GM18868 (cell line): ENCODE measurements around the gene CDK15.
"Not testable (repeated sequence)": the region's sequence is repeated elsewhere in the genome, so short reads cannot be mapped to it uniquely, and the experiment has no call there.

Experiments
- ATAC-seq: cut with Tn5 transposase; IDR thresholded peaks from one replicate; pipeline ENCODE4 v1.9.1; 2021; ENCODE audit warnings: mild to moderate bottlenecking, moderate library complexity; ENCODE audit not compliant: unreplicated experiment

The CDK15 gene

DNA sequence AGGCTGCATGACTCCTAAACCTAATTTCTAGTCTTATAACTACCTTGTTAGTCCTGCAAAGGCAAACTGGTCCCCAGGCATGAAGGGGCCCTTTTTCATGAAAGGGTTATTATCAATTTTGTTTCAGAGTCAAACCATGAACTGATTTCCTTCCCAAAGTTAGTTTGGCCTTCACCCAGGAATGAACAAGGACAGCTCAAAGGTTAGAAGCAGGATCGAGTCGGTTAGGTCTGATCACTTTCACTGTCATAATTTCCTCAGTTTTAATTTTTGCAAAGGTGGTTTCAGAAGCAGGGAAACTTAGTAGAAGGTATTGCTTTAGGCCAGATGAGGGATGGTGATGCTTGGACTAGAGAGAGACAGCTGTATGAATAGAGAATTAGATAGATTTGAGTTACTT is 16.9 kb upstream of the CDK15 start:
- ATAC-seq, result no peak

DNA sequence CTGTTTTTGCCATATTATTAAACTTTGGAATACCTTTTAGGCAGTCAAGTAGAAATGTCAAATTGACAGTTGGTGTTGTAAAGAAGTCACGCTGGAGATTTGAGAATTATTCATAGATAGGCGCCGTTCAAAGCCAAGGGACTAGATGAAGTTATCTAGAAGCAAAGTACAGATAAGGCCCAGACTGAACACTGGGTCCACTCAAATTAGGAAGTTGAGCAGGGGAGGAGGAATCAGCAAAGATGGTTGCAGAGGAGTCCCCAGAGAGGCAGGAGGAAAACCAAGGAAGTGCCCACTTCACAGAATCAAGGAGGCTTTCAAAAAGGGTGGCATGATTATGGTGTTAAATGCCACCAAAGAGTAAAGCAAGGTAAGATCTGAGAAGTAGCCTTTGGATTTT is 16.0 kb upstream of the CDK15 start:
- ATAC-seq, result no peak

DNA sequence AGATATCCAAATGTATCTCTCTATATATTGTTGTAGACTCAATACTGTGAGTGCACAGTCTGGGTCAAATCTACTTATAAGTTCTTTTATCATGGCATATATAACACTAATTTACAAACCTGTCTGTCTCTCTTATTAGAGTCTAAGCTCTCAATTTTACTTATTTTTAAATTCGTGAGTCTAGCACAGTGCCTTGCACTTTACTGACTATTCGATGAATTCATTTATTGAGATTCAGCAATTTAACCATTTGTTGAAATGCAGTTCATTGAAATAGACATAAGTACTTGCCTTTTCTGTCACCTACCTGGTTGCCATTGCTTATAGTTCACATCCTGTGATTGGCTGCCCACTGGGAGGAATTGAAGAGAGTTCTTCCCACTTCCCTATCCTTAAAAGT is 15.3 kb upstream of the CDK15 start:
- ATAC-seq, result no peak

DNA sequence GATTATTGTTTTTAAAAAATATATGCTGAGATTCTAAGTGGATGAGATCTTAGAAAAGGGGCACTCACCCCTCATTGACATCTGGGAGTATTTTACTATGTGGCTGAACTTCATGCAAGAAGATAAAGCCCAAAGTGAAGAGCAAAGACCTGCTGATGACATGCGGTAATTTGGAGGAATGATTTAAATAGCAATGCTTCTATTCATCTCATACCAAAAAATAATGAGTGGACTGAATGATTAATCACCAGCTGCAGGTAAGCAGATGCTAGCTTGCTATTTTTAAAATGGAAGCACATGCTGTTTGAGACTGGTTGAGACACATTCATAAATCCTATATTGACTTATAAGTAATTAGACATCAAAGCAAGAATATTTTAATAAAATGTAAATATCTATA is 12.7 kb upstream of the CDK15 start:
- no peak for ATAC-seq

DNA sequence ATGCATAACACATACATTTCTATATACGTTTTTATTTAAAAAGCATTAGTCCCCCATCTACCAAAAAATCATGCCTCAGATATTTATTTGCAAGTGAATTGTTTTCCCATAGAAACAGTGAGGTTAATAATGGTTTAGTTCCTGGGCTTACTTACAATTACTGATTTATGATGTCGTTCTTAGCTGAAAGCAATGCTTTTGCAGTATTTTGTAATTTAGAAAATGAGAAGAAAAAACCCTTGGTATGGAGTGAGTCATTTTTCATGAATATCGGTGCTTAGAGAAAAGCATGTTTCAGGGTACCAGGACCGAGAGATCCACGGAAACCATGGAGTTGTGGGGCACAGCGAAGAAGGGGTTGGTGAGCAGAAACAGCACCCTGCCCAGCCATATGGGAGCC is 12.0 kb upstream of the CDK15 start:
- ATAC-seq, result no peak

DNA sequence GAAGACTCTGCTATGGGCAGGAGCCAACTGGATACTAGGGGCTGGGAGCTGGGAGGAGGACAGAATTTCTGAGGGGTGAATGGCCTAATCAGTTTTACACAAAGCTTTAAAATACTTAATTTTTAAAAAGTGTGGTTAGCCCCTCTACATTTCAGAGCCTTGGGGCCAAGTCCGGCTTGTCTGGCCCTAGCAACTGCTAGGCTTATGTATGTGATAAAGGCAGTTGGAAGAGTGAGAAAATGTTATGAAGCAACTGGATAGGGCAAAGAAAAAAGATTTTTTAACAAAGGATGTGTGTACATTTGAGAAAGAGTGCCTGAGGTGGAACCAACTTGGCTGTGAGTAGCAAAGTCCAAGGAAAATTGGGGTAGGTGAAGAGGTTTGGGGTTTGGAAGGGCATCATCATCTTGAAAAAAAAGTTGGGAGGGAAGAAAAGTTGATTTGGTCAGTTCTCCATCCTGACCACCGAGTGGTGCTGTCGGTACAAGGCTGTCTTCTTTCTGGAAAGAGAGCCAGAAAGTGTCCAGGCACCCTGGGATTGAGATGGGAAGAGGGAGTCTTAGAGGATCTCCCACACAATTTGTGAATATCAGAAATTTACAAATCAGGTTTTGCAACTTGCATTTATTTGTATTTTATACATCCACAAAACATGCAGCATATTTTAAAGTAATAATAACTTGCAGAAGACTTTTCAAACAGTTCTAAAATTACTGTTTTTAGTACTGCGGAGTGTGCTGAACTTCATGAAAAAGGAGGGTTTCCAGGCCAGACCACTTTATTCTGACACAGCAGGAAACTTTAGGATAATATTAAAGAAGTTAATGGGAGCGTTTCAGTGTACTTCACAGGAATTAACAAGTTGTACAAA is 10.5 kb upstream of the CDK15 start:
- no peak for ATAC-seq

DNA sequence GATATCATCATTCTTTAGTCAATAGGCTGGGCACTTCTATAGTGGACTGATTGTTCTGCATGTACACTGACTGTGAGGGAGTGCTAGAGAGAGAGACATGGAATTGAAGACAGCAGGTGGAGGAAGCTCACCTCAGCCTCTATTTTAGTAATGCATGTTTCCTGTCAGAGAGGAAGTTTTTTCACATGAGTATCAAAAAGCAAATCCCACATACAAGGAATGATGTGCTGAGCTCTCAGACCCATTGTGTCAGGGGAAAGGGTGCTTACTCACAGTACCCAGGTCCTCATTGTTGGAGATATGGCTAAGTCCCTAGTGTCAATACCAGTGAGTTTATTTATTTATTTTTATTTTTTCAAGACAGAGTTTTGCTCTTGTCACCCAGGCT is 9.9 kb upstream of the CDK15 start:
- no peak for ATAC-seq

DNA sequence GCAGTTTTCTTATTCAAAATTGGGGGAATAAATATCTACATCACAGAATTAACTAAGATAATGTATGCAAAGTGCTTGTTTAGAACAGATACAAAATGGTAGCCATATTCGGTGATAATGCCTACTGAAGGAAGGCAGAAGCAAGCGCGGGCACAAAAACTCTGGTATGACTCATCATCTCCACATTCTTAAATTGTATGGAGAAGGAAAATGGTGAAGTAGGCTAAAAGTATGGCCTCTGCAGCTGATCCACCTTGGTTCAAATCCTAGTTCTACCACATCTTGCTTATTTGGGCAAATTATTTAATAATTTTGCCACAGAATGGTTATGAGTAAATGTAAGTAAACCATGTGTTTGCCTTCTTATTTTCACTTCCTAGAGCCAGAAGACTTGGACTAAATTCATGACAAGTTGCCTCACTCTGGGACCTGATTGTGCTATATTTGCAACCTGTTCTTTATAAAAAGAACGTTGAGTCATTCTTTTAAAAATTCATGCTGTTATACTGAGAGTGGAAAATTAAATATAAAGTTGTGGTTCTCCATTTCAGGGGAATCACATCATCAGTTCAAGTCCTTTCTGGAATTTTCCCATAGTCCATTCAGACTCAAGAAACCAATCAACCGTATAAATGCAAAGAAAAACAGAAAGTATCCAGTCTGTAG is 9.0 kb upstream of the CDK15 start:
- ATAC-seq, result no peak

DNA sequence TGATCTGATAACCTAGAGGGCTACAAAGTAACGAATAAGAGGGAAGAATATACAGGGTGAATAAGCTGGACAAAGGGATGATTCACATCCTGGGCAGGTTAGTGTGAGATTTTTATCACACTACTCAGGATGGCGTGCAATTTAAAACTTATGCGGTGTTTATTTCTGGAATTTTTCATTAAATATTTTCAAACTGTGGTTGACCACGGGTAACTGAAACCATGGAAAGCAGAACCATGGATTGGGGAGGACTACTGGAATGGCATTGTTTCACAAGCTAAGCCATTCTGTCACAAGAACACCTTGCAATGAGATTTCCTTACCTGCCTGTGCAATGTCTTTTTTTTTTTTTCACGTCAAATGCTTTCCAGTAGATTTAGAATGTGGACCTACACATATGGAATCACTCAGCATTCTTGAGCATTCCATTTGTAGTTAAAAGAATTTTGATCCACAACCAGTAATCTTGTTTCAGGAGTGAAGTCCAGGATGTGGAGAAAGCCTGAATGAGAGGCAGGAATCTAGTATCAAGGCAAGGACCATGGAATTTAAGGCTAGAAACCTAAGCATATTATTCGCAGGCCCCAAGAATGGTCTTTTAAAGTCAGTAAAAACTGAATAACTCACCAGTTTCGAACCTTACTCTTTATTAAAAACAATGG is 8.0 kb upstream of the CDK15 start:
- ATAC-seq, result no peak

DNA sequence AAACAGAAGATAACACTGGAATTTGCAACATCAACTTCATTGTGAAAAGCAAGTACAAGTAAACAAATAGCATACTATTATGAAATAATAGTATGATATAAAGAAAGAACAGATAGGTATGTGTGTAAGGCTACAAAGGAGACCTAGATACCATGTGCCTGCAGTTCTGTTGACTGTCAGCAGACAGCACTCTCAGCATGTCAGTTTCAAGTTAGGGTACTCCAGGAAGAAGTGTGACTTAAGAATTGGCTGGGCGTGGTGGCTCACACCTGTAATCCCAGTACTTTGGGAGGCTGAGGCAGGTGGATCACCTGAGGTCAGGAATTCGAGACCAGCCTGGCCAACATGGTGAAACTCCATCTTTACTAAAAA is 7.4 kb upstream of the CDK15 start:
- ATAC-seq, result not testable (repeated sequence)

DNA sequence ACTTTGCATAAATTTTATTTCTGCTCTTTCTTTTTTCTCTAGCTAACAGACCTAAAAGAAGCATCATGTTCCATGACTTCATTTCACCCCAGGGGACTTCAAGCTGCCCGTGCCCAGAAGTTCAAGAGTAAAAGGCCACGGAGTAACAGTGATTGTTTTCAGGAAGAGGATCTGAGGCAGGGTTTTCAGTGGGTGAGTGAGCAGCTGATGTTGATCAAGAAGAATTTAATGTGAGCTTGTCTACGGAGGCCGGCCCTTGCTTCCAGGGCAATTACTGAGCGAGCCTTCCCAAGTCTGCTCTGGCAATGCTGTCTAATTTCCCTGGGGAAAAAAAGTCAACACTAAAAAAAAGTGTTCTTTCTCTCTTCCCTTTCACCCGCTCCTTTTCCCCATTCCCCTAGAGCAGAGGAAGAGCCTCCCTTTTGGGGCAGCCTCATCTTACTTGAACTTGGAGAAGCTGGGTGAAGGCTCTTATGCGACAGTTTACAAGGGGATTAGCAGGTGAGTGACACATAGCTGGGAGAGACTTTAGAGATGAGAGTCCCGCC is 1.2 kb downstream of the CDK15 start:
- no peak for ATAC-seq

DNA sequence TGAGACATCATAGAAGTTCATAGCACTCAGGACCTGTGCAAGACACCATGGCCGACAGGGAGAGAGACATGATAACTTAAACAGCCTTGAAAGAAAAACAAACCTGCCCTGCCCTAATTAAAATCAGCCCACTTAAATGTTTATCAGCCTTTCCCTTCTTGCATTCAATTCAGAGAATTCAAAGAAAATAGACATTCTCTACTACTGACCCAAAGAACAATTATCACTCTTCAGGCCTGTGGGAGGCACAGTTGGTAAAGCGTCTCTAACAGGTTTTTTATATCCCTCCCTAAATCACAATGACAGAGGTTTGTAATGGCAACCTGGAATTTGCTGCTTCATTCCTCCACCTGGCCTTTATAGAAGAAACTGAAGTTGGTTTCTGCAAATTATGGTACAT is 1.7 kb downstream of the CDK15 start:
- no peak for ATAC-seq

DNA sequence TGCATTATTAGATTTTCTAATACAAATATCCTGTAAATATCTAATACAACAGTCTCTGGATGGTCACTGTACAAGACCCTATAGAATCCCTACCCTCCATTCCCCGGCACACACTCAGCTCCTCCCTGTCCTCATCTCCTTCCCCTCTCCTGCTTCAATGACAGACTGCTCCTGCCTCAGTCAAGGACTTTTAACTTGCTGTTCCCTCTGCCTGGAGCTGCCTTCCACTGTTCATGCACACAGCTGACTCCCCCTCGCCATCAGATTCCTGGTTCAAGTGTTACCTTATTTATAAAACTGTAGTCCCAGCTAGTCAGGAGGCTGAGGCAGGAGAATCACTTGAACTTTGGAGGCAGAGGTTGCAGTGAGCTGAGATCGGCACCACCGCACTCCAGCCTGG is 3.3 kb downstream of the CDK15 start:
- no peak for ATAC-seq

DNA sequence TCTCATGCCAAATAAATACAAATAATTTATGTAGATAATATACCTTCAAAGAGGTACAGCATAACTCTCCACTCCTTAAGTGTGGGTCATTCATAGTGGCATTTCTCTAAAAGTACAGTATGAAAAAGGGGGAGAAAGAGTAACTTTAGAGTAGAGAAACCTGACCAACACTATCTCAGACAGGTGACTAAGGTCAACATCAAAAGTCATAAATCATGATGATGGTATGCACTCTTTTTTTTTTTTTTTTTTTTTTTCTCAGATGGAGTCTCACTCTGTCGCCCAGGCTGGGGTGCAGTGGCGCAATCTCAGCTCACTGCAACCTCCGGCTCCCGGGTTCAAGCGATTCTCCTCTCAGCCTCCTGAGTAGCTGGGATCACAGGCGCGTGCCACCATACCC is 4.3 kb downstream of the CDK15 start:
- ATAC-seq, result not testable (repeated sequence)

DNA sequence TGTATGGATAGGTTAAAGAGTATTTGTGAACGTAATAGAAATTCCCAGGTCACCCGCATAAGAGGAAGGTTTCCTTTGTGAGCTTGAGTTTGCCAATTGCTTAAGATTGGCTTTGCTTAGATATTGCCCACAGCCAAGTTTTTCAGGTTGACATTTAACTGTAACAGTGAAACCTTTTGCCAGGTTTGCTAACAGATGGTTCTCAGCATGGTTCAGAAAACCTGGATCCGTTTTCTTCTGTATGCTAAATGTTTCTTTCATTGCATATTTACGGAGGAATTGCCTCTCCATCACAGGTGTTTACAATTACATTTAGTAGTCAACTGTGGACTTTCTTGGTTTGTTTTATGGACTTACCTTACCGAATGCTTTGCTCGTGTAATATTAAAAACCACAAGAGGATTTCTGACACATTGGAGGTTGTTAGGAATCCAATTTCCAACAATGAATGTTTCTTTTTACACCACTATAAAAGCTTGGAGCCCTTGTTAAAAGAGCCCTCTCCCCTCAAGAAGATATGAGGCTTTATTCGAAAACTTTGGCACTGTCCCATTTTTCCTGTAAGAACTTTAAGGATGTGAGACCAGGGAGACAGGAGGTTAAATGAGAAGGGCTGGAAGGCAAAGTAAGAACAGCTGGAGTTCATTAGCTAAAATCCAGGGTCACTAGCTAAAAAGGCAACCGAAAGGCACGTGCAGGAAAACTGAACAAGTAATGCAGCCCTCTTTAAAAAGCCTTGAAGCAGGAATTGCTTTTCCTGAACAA is 7.8 kb downstream of the CDK15 start:
- ATAC-seq, result no peak

DNA sequence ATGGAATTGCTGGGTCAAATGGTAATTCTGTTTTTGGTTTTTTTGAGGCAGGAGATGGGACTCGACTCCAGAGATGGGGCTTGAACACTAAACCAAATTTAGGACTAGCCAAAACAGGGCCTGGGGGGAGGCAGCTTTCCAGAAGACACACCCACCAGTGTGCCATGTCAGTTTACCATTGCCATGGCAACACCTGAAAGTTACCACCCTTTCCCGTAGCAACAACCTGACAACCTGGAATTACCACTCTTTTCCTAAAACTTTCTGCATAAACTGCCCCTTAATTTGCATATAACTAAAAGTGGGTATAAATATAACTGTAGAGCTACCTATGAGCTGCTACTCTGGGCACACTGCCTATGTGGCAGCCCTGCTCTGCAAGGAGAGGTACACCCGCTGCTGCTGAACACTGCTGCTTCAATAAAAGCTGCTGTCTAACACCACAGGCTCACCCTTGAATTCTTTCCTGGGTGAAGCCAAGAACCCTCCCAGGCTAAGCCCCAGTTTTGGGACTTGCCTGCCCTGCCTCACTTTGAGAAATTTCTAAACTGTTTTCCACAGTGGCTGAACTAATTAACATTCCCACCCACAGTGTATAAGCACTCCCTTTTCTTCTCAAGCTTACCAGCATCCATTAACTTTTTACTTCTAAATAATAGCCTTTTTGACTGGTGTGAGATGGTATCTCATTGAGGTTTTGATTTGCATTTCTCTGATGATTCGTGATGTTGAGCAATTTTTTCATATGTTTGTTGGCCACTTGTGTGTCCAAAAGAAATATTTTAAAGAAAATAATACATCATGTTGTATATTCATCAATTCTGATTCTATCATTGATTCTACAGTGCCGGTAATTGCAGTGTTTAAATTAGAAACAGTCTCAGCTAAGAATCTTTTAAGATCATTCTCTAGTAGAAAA is 10.6 kb downstream of the CDK15 start:
- ATAC-seq, result no peak

DNA sequence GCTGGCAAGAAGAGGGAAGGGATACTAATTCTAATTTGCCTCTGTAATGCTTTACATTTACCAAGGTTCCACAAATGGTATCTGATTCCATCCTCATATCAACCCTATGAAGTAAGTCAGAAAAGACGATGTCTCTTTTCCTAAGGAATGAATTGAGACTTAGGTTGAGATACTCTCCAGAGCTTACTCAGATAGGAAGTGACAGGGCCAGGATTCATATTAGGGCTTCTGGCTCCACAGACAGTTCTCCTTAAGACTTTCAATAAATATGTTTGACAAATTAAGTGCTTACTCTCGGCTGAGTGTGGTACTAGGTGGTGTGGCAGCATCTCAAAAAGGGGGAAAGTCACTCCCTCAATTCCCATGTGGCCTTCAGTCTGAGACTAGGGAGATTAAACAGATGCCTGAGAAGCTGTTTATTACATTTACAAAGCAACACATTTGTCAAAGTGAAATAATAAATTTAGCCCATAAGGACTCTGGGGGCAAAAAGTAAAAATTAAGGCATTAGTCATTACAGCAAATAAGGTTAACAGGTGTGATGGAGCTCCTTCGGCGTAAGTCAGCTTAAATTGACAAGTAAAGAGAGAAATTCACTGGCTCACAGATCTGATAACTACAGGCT is 14.2 kb downstream of the CDK15 start:
- ATAC-seq, result no peak

DNA sequence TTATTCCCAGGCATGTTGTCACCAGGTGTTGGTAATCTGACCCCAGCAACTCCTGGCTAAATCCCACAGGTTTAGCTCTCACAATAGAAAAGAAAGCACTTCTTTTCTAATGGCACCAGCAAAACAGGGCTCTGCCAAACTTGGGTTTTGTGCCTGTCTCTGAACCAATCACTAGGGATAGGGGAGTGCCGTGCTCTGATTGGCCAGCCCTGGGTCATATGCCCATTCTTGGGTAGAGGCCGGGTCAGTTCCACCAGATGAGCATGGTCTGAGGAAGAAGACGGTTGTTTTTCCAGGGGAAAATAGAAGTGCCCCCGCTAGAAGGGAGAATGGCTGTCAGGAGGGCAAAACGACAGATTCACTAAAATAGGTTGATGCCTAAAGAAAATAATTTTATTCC is 14.7 kb downstream of the CDK15 start:
- no peak for ATAC-seq

DNA sequence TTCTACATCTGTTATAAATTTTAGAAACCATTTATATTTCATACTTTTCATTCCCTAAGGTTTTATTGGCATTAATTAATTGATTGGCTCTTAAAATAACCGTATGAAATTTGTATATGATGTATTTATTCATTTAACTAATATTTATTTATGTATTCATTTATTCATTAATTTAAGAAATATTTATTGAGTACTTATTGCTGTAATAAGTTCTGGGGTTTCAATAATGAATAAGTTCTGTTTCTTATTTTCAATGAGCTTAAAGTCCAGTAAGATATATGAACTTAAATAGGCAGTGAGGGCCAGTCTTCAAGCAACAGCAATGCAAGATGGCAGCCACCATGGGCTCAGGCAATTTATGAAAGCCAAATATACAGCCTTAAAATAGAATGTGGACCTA is 17.9 kb downstream of the CDK15 start:
- ATAC-seq, result no peak

DNA sequence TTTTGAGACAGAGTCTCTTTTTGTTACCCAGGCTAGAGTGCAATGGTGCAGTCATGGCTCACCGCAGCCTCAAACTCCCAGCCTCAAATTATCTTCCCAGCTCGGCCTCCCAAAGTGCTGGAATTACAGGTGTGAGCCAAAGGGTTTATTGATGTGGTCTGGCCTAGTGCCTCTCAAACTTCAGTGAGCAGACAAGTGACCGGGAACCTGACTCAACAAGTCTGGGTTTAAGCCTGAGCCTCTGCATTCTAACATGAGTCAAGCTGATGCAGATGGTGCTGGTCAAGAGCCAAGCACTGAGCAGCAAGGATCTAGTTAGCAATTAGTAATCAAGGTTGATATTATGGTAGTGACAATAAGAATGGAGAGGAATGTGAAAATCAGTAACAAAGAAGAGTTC is 21.3 kb downstream of the CDK15 start:
- no peak for ATAC-seq
